HG03460 (cell line): Measurements from ENCODE around the gene TMCC1.

Experiments
- ATAC-seq: cut with Tn5 transposase; IDR thresholded peaks from one replicate; pipeline ENCODE4 v1.9.1; 2021; ENCODE audit not compliant: unreplicated experiment

The TMCC1 gene

DNA sequence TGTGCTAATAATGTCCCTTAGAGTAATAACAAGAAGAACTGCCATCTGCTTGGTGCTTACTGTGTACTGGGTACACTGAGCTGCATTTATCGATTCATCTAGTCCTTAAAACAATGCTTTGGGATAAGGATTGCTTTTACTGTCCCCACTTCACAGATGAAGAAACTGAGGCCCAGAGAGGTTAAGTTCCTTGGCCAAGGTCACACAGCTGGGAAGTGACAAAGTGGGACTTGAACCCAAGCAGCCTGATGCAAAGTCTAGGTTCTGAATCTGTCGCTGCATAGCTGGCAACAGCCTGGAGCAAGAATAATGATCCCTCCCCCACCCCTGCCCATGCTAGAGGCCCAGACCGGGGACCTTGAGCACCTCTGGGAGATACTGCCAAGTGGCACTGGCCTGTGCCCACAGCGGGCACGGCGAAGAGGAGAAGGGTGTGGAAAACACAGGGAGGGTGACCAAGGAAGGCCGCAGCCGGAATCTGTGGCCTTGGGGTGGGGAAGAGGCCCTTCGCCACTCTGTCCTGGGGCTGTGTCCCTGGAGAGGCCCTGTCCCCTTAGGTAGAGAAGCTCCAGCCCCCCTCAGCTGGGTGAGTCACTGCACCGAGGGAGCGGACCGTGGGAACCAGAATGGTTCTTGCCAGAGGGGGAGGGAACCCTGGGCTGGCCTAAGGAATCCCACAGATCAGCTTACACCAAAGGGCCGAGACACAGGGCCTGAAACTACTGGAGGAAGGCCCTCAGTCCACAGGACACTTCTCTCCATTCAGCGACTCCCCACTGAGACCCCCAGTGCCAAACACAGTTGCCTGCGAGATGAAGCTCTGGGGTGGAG, 290.6 kb downstream of the TMCC1 start:
- ATAC-seq, result no peak

DNA sequence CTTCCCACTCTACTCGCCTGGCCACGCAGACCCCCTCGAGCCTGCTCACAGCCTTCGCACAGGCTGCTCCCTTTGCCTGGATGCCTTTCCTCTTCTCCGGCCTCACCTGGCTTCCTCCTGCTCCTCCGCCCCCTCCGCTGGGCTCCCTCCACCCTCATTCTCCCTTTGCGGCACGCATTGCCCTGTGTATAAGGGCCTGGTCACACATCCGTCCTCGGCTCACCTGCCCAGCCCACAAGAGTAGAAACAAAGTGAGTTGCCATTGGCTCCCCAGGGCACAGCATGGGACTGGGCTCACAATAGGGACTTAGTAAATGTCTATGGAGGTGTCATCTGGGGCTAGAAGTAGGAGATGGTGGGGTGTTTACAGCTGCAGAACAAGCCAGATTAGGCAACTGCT, 291.2 kb downstream of the TMCC1 start:
- no peak for ATAC-seq

DNA sequence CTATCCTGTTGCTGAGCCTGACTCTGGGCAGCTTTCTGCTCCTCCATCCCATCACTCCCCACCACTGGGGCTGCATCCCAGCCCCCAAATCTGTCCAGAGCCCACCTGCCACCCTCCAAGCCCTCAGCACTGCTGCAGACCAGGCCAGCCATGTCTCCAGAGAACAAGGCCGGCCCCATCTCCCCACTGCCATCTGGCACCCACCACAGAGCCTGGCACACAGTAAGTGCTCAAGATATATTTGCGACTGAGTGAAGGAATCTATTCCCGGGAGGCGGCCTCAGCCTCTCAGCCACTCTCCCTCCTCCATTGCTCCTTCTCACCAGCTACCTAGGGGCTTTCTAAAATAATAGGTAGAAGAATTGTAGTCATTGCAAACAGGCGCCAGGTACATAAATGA, 291.8 kb downstream of the TMCC1 start:
- no peak for ATAC-seq

DNA sequence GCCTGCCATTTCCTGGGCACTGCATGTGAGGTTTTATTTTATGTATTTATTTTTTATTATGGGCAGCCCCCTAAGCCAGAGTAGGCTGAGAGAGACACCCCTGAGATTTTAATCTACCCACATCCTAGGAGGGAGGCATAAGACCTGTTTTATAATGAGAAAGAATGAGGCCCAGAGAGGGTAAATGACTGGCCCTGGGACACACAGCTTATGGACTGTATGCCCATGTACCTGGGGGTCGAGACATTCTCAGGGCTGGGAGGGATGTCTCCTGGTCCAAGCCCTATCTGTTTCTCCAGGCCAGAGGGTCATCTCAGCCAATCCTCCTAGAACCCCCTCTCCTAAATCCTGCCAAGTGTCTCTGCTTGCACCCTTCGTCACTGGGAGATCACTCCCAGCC, 293.2 kb downstream of the TMCC1 start:
- no peak for ATAC-seq

DNA sequence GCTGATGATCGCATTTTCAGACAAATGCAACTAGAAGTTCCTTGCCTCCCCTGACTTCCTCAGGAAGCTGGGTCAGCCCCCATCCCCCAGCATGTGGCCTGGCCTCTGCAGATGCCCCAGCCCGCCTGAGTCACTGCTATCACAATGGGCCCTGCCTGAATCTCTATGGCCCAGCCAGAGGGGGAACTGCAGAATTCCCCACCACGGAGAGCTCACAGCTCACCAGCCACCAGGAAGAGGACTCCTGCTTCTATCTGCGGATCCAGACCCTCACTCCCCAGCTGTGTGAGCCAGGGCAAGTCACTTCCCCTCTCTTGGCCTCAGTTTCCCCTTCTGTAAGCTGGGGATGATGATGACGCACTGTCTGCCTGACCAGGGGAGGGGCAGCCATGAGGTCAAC, 293.9 kb downstream of the TMCC1 start:
- ATAC-seq, result no peak

DNA sequence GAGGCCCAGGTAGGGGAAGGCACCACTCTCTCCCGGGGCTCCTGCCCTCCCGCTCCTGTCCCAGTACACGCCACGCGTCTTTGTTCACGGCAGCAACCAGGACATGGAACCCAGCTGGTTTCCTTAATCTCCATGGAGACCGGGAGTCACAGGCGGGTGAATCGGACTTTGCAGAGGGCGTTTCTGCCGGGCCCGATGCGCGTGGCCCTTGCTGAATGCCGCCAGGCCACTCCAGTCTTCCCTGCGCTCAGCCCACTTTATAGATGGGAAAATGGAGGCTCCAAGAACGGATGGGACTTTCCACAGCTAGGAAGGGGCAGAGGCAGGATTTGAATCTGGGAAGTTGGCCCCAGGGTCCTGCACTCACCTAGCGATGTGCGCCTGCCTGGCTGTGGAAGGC, 294.4 kb downstream of the TMCC1 start:
- no peak for ATAC-seq

DNA sequence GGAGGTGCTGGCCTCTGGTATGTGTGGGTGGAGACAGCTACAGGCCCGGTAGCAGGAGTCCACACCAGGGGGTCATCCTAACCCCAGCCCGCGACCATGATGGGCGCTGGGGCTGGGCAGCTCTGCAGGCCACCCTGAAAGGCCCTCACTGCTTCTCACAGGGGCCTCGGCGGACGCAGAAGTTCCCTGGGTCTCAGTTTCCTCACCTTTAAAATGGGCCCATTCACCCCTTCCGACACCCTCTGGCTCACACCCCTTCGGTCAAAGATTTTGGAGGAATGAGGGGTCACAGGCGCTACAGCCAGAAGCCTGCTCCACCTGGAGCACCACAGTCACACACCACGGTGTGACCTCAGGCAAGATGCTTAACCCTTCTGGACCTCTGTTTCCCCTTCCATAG, 295.0 kb downstream of the TMCC1 start:
- ATAC-seq, result no peak

DNA sequence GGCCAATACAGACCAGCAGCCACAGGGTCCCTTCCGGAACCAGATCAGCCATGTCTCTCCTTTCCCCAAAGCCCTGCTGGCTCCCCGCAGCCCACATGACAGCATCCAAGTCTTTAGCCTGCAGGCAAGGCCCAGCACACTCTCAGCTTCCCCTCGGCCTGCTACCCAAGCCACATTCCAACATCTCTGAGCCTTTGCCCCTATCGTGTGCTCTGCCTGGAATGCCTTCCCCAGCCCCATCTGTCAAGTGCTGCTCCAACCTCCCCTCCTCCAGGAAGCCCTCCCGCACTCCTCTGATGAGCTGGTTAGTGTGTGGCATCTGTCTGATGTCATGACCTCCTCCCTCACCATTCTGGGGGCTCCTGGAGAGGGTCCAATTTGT, 295.5 kb downstream of the TMCC1 start:
- ATAC-seq, result no peak
